ENCODE data around the gene TRPV3. TPM values are rescaled to one million over a fixed set of nuclear protein-coding genes. Genes with fewer than 3 reads are reported as not detected.
A peak's percentile ranks its signal among the peaks of the same experiment; 100 is the strongest.

The TRPV3 gene
- total and polyA plus RNA-seq, 2 donors (not counting 1 experiment from before 2014, with no cell fraction given): 1.6 to 18.2 TPM

DNA sequence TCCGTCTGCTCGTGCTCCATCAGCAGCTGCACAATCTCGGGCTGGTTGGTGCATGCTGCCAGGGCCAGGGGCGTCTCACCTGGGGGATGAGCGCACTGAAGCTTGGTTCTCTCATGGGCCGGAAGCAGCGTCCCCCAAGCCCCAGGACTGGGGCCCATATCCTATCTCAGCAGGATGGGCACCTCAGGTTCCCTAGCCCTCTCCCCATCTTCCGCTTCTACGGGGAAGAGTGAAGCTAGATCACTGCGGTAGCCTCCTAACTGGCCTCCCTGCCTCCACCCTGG lies 24.8 kb downstream of the TRPV3 start:
- Histone ChIP-seq H3K9me3 (ENCODE audit: control extremely low read depth in 1 of 3, control insufficient read depth in 2 of 3, insufficient read depth in 1 of 3, low read length in 2 of 3) (peaks cover 0 to 2% (median 0%) of the 10 kb centered on the region in 3 donors), H4K20me1 (ENCODE audit: control insufficient read depth, insufficient read depth, low read length, poor library complexity, severe bottlenecking) (no peaks in the 10 kb centered on the region), H3K4me2 (replicated peaks; ENCODE audit: low read depth, low read length, poor library complexity, severe bottlenecking) (no peak overlapping the region), H3K27ac (ENCODE audit: low read length in 2 of 2) (no peak overlapping the region), H3K4me1 (ENCODE audit: control insufficient read depth in 2 of 2, insufficient read depth in 2 of 2, low read length in 2 of 2) (peaks cover 6 to 15% of the 10 kb centered on the region in 2 donors), H2AFZ (ENCODE audit: insufficient read depth, low read depth, low read length, poor library complexity, severe bottlenecking) (no peak overlapping the region), H3K9ac (ENCODE audit: low read length) (no peak overlapping the region), H3K79me2 (ENCODE audit: control insufficient read depth, insufficient read depth, low read length) (no peaks in the 10 kb centered on the region), H3K4me3 (ENCODE audit: control extremely low read depth in 1 of 5, extremely low read depth in 1 of 5, insufficient read depth in 1 of 5, low read depth in 2 of 5, low read length in 4 of 5) (no peak overlapping the region), H3K36me3 (replicated peaks in 1 of 2; ENCODE audit: control extremely low read depth in 1 of 2, control insufficient read depth in 1 of 2, extremely low read depth in 1 of 2, insufficient read depth in 2 of 2, low read length in 1 of 2) (no peaks in the 10 kb centered on the region), H3K27me3 (replicated peaks in 1 of 4; ENCODE audit: control extremely low read depth in 1 of 4, control insufficient read depth in 3 of 4, insufficient read depth in 4 of 4, low read length in 3 of 4) (peaks cover 0 to 7% (median 0%) of the 10 kb centered on the region in 4 experiments)
- H3K4me3 Mint-ChIP-seq: no peak overlapping the region
- POLR2A ChIA-PET: no interaction called here
- no peak for TF ChIP-seq EZH2 (IDR thresholded peaks at IDR 0.05; ENCODE audit: borderline replicate concordance, insufficient read depth, low read depth, low read length, poor library complexity, severe bottlenecking)
- TF ChIP-seq, protein P1, sequence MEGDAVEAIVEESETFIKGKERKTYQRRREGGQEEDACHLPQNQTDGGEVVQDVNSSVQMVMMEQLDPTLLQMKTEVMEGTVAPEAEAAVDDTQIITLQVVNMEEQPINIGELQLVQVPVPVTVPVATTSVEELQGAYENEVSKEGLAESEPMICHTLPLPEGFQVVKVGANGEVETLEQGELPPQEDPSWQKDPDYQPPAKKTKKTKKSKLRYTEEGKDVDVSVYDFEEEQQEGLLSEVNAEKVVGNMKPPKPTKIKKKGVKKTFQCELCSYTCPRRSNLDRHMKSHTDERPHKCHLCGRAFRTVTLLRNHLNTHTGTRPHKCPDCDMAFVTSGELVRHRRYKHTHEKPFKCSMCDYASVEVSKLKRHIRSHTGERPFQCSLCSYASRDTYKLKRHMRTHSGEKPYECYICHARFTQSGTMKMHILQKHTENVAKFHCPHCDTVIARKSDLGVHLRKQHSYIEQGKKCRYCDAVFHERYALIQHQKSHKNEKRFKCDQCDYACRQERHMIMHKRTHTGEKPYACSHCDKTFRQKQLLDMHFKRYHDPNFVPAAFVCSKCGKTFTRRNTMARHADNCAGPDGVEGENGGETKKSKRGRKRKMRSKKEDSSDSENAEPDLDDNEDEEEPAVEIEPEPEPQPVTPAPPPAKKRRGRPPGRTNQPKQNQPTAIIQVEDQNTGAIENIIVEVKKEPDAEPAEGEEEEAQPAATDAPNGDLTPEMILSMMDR (IDR thresholded peaks at IDR 0.05): no peak
- CTCF ChIA-PET: no interaction called here
- peaks cover 19% of the 10 kb centered on the region for H3K4me1 Mint-ChIP-seq
- intact Hi-C loops (cut with micrococcal nuclease): no loop called here
- H3K27ac Mint-ChIP-seq: no peak overlapping the region
- 95% methylated on average over 10 of the region's 10 CpGs for WGBS (ENCODE audit: insufficient coverage)
- H3K27me3 Mint-ChIP-seq: no peaks in the 10 kb centered on the region
- DNase-seq: no peak
- H3K9me3 Mint-ChIP-seq (ENCODE audit: insufficient read depth): no peaks in the 10 kb centered on the region
- ATAC-seq (ENCODE audit: low read depth): no peak

DNA sequence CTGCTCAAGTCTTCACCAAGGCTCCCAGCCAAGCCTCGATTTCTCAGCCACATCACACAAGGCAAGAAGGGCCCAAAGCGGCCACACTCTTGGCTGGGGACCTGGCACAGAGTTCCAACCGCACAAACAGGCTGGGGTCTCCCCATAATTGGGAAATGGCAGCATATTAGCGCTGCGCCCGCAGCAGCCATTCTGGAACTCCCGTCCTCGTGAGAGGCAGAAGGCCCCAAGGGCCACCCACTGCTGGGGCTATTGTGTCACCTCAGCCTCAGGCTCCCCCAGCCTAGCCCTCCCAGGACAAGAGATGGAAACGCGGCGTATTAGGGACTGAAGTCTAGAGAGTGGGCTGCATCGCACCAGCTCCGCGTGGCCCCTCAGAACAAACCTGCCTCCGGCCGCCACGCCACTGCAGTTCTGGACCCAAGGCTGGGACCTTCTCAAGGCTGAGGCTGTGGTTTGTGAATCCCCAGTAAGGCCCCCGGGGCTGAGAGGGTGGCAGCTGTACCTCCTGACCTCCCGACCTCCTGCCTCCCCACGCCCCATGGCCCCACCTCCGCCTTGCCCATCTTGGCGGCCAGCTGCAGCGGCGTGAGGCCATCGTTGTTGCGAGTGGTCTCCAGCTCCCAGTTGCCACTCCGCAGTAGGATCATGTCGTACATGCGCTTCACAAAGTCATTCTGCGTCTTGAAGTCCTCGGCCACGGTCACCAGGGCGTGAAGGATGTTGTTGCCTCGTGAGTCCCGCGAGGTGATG lies 25.3 kb downstream of the TRPV3 start:
- Histone ChIP-seq H2AFZ (ENCODE audit: insufficient read depth, low read depth, low read length, poor library complexity, severe bottlenecking) (no peak overlapping the region), H3K27me3 (replicated peaks in 1 of 4; ENCODE audit: control extremely low read depth in 1 of 4, control insufficient read depth in 3 of 4, insufficient read depth in 4 of 4, low read length in 3 of 4) (peaks cover 0 to 7% (median 0%) of the 10 kb centered on the region in 4 experiments), H4K20me1 (ENCODE audit: control insufficient read depth, insufficient read depth, low read length, poor library complexity, severe bottlenecking) (no peaks in the 10 kb centered on the region), H3K27ac (ENCODE audit: low read length in 2 of 2) (no peak overlapping the region), H3K4me2 (replicated peaks; ENCODE audit: low read depth, low read length, poor library complexity, severe bottlenecking) (no peak overlapping the region), H3K9ac (ENCODE audit: low read length) (no peak overlapping the region), H3K9me3 (ENCODE audit: control extremely low read depth in 1 of 3, control insufficient read depth in 2 of 3, insufficient read depth in 1 of 3, low read length in 2 of 3) (peaks cover 0 to 2% (median 0%) of the 10 kb centered on the region in 3 donors), H3K36me3 (replicated peaks in 1 of 2; ENCODE audit: control extremely low read depth in 1 of 2, control insufficient read depth in 1 of 2, extremely low read depth in 1 of 2, insufficient read depth in 2 of 2, low read length in 1 of 2) (no peaks in the 10 kb centered on the region), H3K79me2 (ENCODE audit: control insufficient read depth, insufficient read depth, low read length) (no peaks in the 10 kb centered on the region), H3K4me1 (ENCODE audit: control insufficient read depth in 2 of 2, insufficient read depth in 2 of 2, low read length in 2 of 2) (peaks cover 6 to 15% of the 10 kb centered on the region in 2 donors), H3K4me3 (ENCODE audit: control extremely low read depth in 1 of 5, extremely low read depth in 1 of 5, insufficient read depth in 1 of 5, low read depth in 2 of 5, low read length in 4 of 5) (no peak overlapping the region)
- DNase-seq: peak; percentile 7
- ChIA-PET POLR2A (no interaction called here), CTCF (no interaction called here)
- ATAC-seq (ENCODE audit: low read depth): no peak
- peaks cover 19% of the 10 kb centered on the region for H3K4me1 Mint-ChIP-seq
- H3K27ac Mint-ChIP-seq: peak overlapping the region; percentile 32
- 95% methylated on average over 36 of the region's 36 CpGs for WGBS (ENCODE audit: insufficient coverage)
- intact Hi-C loops (cut with micrococcal nuclease): no loop called here
- no peak overlapping the region for H3K4me3 Mint-ChIP-seq
- no peaks in the 10 kb centered on the region for H3K9me3 Mint-ChIP-seq (ENCODE audit: insufficient read depth)
- no peaks in the 10 kb centered on the region for H3K27me3 Mint-ChIP-seq
- TF ChIP-seq EZH2 (IDR thresholded peaks at IDR 0.05; ENCODE audit: borderline replicate concordance, insufficient read depth, low read depth, low read length, poor library complexity, severe bottlenecking): no peak
- TF ChIP-seq, protein P1 (IDR thresholded peaks at IDR 0.05): no peak
